Muscle of back (tissue), 11 donors: ENCODE results near the gene CEACAM16. TPM values are rescaled to one million over a fixed set of nuclear protein-coding genes. Genes with fewer than 3 reads are reported as not detected.
A peak's percentile ranks its signal among the peaks of the same experiment; 100 is the strongest.
"Not testable (repeated sequence)": the region's sequence is repeated elsewhere in the genome, so short reads cannot be mapped to it uniquely, and the experiment has no call there.

Experiments used
- DNase-seq, 3 donors: peaks; one replicate each; pipeline versions ENCODE4 v3.0.0 to v3.0.0-alpha.2; 2013
- polyA plus RNA-seq, 10 donors: library from polyadenylated mRNA; unstranded; fragments of 120-200 nt; gene quantifications; one replicate each; pipeline ENCODE4 v1.2.1, GENCODE V29; 2013; ENCODE audit not compliant: insufficient read length in 10 of 10

Gene CEACAM16
- polyA plus RNA-seq, 10 donors = 0.22 to 1.0 (median 0.49) TPM

GRCh38 chr19:44702551-44703176, 3.7 kb downstream of the CEACAM16 start:
- DNase-seq = no peak

- no peak for DNase-seq
Observed at GRCh38 chr19:44703336-44704078, 4.6 kb downstream of the CEACAM16 start.

GRCh38 chr19:44704982-44705381, 6.0 kb downstream of the CEACAM16 start:
- no peak for DNase-seq

GRCh38 chr19:44705502-44706010, 6.6 kb downstream of the CEACAM16 start:
- no peak for DNase-seq

GRCh38 chr19:44706506-44707236, 7.7 kb downstream of the CEACAM16 start:
- DNase-seq = no peak

GRCh38 chr19:44707794-44708193, 8.8 kb downstream of the CEACAM16 start:
- DNase-seq = no peak

GRCh38 chr19:44708940-44709339, 10.0 kb downstream of the CEACAM16 start:
- no peak for DNase-seq

- not testable (repeated sequence) for DNase-seq
Observed at GRCh38 chr19:44709434-44710266, 10.7 kb downstream of the CEACAM16 start.

- DNase-seq = no peak
Observed at GRCh38 chr19:44710483-44710882, 11.5 kb downstream of the CEACAM16 start.

- no peak for DNase-seq
Observed at GRCh38 chr19:44712864-44713515, 14.0 kb downstream of the CEACAM16 start.

- no peak for DNase-seq
Observed at GRCh38 chr19:44714597-44715169, 15.7 kb downstream of the CEACAM16 start.

- DNase-seq = no peak
Observed at GRCh38 chr19:44717603-44718002, 18.7 kb downstream of the CEACAM16 start.

- peak; percentile 46 to 67 (median 49) for DNase-seq
Observed at GRCh38 chr19:44718441-44719261, 19.7 kb downstream of the CEACAM16 start.

GRCh38 chr19:44719262-44719701, 20.3 kb downstream of the CEACAM16 start:
- no peak for DNase-seq

GRCh38 chr19:44720396-44720795, 21.4 kb downstream of the CEACAM16 start:
- DNase-seq = not testable (repeated sequence)

GRCh38 chr19:44720945-44721344, 22.0 kb downstream of the CEACAM16 start:
- DNase-seq = no peak

GRCh38 chr19:44721369-44721768, 22.4 kb downstream of the CEACAM16 start:
- DNase-seq = not testable (repeated sequence)

GRCh38 chr19:44722131-44723121, 23.5 kb downstream of the CEACAM16 start:
- no peak for DNase-seq
